Measurements from ENCODE around the gene UMAD1. TPM values are rescaled to one million over a fixed set of nuclear protein-coding genes. Genes with fewer than 3 reads are reported as not detected.

The UMAD1 gene
- total and polyA plus RNA-seq, 2 of the 4 experiments (the other 2 are of a cell fraction): 5.2 to 8.4 TPM

DNA sequence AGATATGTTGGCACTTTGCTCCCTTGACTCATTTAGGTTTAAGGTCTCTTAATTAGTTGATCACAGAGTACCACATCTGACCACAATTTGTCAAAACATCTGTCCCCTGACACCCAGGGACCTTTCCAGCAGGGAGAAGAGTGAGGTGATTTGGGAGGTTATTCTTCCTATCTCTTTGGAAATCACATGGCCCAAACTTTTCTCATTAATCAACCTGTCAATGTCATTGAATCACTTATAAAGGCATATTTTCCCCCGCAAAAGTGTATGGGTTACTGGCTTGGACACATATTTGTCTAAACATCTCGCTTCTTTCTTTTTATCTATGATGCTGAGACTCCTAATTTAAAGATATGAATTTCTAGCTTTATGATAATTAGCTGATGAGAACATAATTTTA lies 170.3 kb downstream of the UMAD1 start:
- no peaks in the 10 kb centered on the region for H3K4me1 ChIP-seq (ENCODE audit: control insufficient read depth, insufficient read depth, low read length)
- no peak overlapping the region for H4K91ac ChIP-seq (ENCODE audit: insufficient read depth, low read depth, low read length)
- H2AK9ac ChIP-seq (replicated peaks; ENCODE audit: low read depth, low read length, poor library complexity): no peak overlapping the region
- H3K36me3 ChIP-seq (ENCODE audit: control insufficient read depth, insufficient read depth, low read length): 0 out of 2 replicates have a peak, but pooled peaks cover 2% of the 10 kb centered on the region
- DNase-seq (no peak), ATAC-seq (ENCODE audit: low read depth) (no peak)
- H2BK5ac ChIP-seq (ENCODE audit: low read depth, low read length, poor library complexity, severe bottlenecking): no peak overlapping the region
- dilution Hi-C loops (cut with HindIII; ENCODE audit: low sequenced_read_pairs, unreplicated experiment) (no loop called here), intact Hi-C loops (cut with micrococcal nuclease) (no loop called here), in situ Hi-C loops (cut with MboI; ENCODE audit: low sequenced_read_pairs) (no loop called here)
- no peaks in the 10 kb centered on the region for H3K9me3 ChIP-seq (ENCODE audit: control insufficient read depth, insufficient read depth, low read length)
- TF ChIP-seq RAD21 (IDR thresholded peaks at IDR 0.05; ENCODE audit: low read length) (no peak), RFX5 (IDR thresholded peaks at IDR 0.05; ENCODE audit: low read depth, low read length) (no peak), CEBPB (IDR thresholded peaks at IDR 0.05; ENCODE audit: low read depth, low read length) (no peak), RCOR1 (IDR thresholded peaks at IDR 0.05; ENCODE audit: insufficient replicate concordance, low read length) (no peak), BHLHE40 (IDR thresholded peaks at IDR 0.05; ENCODE audit: low read depth, low read length) (no peak), POLR2A (IDR thresholded peaks at IDR 0.05; ENCODE audit: low read depth, low read length) (no peak), MAZ (IDR thresholded peaks at IDR 0.05; ENCODE audit: borderline replicate concordance, low read depth, low read length) (no peak), NFE2L2 (IDR thresholded peaks at IDR 0.05; ENCODE audit: low read depth, low read length) (no peak), CHD1 (IDR thresholded peaks at IDR 0.05; ENCODE audit: low read depth, low read length) (no peak), FOS (IDR thresholded peaks at IDR 0.05; ENCODE audit: low read depth, low read length) (no peak), SMC3 (IDR thresholded peaks at IDR 0.05; ENCODE audit: low read depth, low read length) (no peak), MAFK (IDR thresholded peaks at IDR 0.05; ENCODE audit: low read depth, low read length) (no peak), MXI1 (IDR thresholded peaks at IDR 0.05; ENCODE audit: borderline replicate concordance, low read depth, low read length) (no peak)
- TF ChIP-seq, protein P1, sequence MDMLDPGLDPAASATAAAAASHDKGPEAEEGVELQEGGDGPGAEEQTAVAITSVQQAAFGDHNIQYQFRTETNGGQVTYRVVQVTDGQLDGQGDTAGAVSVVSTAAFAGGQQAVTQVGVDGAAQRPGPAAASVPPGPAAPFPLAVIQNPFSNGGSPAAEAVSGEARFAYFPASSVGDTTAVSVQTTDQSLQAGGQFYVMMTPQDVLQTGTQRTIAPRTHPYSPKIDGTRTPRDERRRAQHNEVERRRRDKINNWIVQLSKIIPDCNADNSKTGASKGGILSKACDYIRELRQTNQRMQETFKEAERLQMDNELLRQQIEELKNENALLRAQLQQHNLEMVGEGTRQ (IDR thresholded peaks at IDR 0.05; ENCODE audit: low read depth, low read length): no peak
- TF ChIP-seq, protein P2, sequence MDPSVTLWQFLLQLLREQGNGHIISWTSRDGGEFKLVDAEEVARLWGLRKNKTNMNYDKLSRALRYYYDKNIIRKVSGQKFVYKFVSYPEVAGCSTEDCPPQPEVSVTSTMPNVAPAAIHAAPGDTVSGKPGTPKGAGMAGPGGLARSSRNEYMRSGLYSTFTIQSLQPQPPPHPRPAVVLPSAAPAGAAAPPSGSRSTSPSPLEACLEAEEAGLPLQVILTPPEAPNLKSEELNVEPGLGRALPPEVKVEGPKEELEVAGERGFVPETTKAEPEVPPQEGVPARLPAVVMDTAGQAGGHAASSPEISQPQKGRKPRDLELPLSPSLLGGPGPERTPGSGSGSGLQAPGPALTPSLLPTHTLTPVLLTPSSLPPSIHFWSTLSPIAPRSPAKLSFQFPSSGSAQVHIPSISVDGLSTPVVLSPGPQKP (IDR thresholded peaks at IDR 0.05; ENCODE audit: borderline replicate concordance, low read depth, low read length): no peak
- TF ChIP-seq, protein P3, sequence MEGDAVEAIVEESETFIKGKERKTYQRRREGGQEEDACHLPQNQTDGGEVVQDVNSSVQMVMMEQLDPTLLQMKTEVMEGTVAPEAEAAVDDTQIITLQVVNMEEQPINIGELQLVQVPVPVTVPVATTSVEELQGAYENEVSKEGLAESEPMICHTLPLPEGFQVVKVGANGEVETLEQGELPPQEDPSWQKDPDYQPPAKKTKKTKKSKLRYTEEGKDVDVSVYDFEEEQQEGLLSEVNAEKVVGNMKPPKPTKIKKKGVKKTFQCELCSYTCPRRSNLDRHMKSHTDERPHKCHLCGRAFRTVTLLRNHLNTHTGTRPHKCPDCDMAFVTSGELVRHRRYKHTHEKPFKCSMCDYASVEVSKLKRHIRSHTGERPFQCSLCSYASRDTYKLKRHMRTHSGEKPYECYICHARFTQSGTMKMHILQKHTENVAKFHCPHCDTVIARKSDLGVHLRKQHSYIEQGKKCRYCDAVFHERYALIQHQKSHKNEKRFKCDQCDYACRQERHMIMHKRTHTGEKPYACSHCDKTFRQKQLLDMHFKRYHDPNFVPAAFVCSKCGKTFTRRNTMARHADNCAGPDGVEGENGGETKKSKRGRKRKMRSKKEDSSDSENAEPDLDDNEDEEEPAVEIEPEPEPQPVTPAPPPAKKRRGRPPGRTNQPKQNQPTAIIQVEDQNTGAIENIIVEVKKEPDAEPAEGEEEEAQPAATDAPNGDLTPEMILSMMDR (conservative IDR thresholded peaks at IDR 0.05; ENCODE audit: low read depth, low read length): no peak
- no peak overlapping the region for H3K14ac ChIP-seq (replicated peaks; ENCODE audit: low read depth, low read length)
- H3K56ac ChIP-seq (ENCODE audit: extremely low read depth, insufficient read depth, low read length): no peak overlapping the region
- H4K5ac ChIP-seq (ENCODE audit: low read depth, low read length): no peak overlapping the region
- H3K18ac ChIP-seq (ENCODE audit: low read depth, low read length): no peak overlapping the region
- H3K4me3 ChIP-seq (ENCODE audit: insufficient read depth, low read depth, low read length): no peak overlapping the region
- BruUV-seq (replicated peaks): no TSS peak
- ChIA-PET POLR2A (ENCODE audit: unreplicated experiment) (no interaction called here), CTCF (no interaction called here)
- H2AK5ac ChIP-seq (ENCODE audit: low read depth, low read length): no peak overlapping the region
- H2BK120ac ChIP-seq (ENCODE audit: low read depth, low read length): no peak overlapping the region
- no peaks in the 10 kb centered on the region for H3K79me1 ChIP-seq (ENCODE audit: low read depth in 1 of 2, low read length in 2 of 2)
- H3K9ac ChIP-seq (ENCODE audit: low read depth, low read length): no peak overlapping the region
- no peak overlapping the region for H2AFZ ChIP-seq (replicated peaks; ENCODE audit: low read length, poor library complexity)
- WGBS, 2 experiments (ENCODE audit: extremely low coverage in 2 of 2, insufficient read length in 1 of 2): no CpG with 5 or more reads among the region's 2 CpGs
- no peaks in the 10 kb centered on the region for H4K20me1 ChIP-seq (ENCODE audit: insufficient read depth, low read length)
- H2BK20ac ChIP-seq (ENCODE audit: low read depth, low read length): no peak overlapping the region
- no peak overlapping the region for H2BK15ac ChIP-seq (ENCODE audit: low read depth, low read length)
- no peaks in the 10 kb centered on the region for H3K9me1 ChIP-seq (ENCODE audit: insufficient read depth, low read length)
- H3K27me3 ChIP-seq (ENCODE audit: control insufficient read depth, insufficient read depth, low read length): no peaks in the 10 kb centered on the region
- no peak overlapping the region for H3K23ac ChIP-seq (ENCODE audit: low read depth, low read length)
- H3K4me2 ChIP-seq (ENCODE audit: low read depth, low read length): no peak overlapping the region
- no peak overlapping the region for H4K8ac ChIP-seq (ENCODE audit: low read depth in 2 of 2, low read length in 2 of 2)
- H3K4ac ChIP-seq (ENCODE audit: low read depth, low read length): no peak overlapping the region
- no peak overlapping the region for H3K27ac ChIP-seq (ENCODE audit: insufficient read depth, low read length)
